ENCODE data around the gene A2M.

GRCh38 chr12:9066183-9066623 is 49.5 kb downstream of the A2M start:
- no peak for TF ChIP-seq POLR2AphosphoS5 (IDR thresholded peaks at IDR 0.05)
- no peak for TF ChIP-seq CTCF (IDR thresholded peaks at IDR 0.05)
- TF ChIP-seq POLR2A (IDR thresholded peaks at IDR 0.05), result no peak
- no peak for TF ChIP-seq EP300 (IDR thresholded peaks at IDR 0.05; ENCODE audit: low read depth)

All from transverse colon (tissue), 4 donors.